Stimulated activated CD8-positive, alpha-beta memory T cell treated with anti-CD3 and anti-CD28 coated beads, Interleukin-7, amount 100 ng/mL, for 4 hours (primary cell): ENCODE results near the gene RABGAP1L.

Experiments used
- DNase-seq, 2 donors: peaks; one replicate each; pipeline ENCODE4 v3.0.0-alpha.2; 2020; ENCODE audit warnings: low read depth in 2 of 2

Gene RABGAP1L

DNA sequence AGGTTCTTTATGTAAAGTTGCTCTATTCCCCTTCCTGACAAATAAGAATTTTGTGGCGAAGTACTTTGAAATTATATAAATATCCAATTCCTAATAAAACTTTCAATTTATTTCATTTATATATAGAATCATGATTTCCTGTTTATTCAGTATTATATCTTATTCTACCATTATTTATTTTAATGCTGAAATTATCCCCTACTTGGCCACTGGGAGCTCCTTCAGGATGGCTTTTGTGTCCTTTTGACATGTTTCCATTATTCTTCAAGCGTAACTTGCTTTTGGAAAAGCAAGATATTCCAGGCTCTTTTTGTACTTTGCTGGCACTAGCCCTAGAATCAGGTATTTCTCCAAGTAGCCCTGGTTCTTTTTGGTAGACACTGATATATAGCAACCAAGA is 773.3 kb downstream of the RABGAP1L start:
- DNase-seq, result no peak

DNA sequence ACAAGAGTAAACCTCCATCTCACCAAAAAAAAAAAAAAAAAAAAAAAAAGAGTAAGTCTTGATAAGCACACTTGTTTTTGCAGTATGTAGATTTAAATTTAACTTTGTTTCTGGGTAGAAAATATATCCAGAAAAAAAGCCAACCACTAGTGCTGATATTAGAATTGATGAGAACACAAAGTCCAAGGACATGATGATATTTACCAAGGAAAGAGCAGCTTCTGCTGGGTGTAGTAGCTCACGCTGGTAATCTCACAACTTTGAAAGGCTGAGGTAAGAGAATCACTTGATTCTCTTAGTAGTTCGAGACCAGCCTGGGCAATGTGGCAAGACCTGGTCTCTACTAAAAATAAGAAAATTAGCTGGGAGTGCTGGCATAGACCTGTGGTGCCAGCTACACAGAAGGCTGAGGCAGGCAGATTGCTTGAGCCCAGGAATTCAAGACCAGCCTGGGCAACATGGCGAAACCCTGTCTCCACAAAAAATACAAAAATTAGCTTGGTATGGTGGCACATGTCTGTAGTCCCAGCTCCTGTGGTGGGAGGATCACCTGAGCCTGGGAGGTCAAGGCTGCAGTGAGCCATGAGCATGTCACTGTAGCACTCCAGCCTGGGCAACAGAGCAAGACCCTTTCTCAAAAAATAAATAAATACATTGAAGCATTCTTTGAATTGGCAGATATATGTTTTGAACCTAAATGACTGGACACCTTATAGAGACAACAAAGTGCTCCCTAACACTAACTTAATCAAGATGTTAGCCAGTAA is 776.8 kb downstream of the RABGAP1L start:
- DNase-seq, result no peak

DNA sequence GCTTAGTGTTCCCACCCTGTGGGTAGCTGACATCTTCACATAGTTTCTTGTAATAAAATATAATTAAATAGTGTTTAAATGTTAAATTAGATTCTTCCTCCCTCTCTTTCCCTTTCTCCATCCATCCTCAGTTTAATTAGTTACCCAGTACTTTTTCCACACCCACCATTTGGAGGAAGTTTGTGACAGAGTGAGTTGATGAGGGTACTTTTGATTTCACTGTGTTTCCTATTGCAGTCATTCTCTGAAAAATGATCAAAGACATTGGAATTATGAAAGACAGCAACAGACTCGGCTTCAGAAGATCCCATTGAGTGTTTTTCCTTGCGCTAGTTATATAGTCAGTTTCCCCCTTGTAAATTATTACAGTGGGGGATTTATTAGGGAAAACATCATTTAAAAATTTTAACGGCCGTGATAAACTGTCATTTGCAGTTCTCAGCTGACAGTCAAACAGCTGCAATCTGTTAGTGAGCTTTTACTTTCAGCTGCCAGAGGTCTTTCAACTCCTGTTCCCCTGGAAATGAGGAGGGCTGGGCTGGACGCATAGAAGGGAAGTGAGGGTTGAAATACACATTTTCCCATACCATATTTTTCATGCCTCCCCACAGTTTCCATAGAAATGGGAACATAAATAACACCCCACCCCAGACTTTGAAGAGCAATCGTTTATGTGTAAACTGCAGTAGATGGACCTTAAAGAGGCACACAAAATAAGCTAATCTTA is 779.1 kb downstream of the RABGAP1L start:
- no peak for DNase-seq

DNA sequence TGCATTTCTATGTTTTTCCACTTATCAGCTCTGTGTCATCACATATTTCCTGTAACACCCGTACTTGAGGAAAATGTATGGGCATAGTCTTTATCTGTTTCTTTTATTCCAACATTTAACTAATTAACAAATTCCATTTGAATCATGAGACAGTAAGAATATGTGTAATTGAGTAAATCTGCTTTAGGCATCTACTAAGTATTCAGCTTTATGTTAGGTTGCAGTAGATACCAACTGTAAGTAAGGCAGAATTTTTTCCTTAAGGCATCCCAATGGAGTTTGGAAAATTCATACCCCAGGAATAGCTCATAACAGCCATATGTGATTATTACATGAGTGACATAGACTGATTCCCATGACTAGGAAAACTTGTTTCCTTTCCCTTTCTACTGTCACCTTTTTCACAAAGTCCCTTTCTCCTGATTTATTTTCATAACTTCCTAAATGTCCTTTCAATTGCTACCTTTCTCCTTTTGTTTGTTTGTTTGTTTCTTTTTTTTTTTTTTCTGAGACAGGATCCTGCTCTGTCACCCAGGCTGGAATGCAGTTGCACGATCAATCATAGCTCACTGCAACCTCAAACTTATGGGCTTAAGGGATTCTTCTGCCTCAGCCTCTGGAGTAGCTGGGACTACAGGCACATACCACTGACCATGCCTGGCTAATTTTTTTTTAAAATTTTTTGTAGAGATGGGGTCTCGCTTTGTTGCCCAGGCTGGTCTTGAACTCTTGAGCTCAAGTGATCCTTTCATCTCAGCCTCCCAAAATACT is 780.6 kb downstream of the RABGAP1L start:
- no peak for DNase-seq

DNA sequence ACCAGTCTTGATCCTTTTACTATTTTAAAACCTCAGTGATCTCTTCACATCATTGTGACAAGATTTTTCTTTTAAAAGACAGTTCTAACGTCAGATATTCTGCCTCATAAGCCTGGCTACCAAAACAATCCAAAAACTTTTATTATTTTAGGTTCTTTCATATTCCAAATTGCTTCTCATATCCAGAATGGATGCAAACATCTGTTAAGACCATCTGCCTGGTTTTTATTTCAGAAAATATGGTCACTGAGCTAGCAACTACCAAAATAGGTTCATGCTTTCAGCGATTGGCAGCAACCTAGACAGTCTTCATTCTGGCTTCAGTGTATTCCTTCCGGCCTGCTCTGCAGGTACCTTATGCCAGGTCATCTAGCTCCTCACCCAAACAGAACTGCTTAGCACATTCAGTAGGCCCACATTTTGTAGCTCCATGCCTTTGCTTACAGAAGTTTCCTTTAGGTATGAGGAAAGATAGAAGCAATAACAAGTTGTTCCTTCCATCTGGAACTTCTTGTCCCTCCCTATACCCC is 781.4 kb downstream of the RABGAP1L start:
- DNase-seq, result no peak

DNA sequence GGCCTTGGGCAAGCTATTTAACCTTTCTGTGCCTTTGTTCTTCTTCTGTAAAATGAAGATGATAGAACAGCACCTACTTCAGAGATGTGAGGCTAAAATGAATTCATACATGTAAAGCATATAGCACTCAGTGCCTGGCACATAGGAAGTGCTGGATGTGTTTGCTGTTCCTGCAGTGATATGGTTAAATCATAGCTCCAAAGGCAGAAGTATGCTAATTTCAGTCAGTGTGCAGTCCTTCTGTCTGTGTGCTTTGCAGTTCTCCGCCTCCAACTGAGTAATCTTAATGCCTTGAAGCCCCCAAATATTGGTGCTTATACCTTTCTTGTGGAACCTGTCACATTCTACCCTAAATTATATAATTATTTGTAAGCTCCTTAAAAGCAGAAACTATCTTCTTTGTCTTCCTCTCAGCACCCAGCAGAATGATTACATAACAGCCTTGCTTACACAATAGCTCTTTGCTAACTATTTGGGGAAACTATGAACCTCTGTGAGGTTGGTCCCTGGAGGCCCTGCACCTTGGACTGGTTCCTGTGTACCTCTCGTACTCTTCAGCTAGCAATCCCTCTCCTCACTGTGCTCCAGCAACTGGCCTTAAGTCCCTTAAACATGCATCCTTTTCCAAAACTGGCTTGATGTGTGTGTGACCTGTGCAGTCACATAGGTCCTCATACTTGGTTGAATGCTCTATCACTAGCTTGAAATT is 783.4 kb downstream of the RABGAP1L start:
- DNase-seq, result no peak

DNA sequence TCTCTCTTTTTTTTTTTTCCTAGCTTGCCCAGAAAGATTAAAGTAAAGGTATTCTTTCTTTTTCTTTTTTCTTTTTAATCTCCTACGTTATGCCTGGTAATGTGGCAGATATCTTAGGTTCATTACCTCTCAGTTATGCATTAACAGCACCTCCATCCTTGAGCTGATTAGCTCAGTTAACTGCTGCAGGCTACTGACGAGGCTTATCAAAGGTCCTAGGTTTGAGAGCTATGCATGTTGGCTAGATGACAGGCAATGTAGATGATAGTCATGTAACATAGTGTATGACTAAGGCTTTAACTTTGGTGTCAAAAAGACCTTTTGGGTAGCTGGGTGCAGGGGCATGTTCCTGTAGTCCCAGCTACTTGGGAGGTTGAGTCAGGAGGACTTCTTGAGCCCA is 786.7 kb downstream of the RABGAP1L start:
- no peak for DNase-seq

DNA sequence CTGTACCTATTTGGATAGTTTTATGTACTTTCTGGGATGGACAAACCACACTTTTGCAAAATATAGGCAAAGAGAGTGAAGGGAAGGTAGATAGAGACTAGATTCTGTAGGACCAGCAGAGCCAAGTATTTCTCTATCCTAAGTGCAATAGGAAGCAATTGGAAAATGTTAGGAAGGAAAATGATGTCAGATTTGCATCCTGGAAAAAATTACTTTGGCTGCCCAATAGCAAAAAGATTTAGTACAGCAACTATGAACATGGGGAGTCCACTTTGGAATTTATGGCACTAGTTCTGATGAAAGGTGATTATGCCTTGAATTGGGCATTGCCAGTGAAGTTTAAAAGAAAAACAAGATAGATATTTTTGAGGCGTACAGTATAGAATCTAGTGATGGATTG is 789.7 kb downstream of the RABGAP1L start:
- no peak for DNase-seq

DNA sequence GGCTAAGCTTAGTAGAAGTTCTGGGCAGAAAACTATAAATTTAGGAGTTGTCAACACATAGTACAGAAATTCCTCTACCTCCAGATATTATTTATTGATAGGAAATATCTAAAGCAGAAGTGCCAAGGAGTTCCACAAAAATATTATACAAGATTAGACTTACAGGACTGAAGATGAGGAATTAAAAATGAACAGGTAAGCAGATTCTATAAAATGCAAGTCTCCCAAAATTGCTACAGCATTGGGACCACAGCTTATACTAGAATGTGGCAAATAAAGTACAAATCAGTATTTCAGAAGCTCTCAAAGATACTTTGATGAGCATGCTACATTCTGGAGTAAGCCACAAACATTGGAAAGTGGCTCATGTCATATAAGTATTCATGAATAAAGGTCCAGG is 790.3 kb downstream of the RABGAP1L start:
- DNase-seq, result no peak

DNA sequence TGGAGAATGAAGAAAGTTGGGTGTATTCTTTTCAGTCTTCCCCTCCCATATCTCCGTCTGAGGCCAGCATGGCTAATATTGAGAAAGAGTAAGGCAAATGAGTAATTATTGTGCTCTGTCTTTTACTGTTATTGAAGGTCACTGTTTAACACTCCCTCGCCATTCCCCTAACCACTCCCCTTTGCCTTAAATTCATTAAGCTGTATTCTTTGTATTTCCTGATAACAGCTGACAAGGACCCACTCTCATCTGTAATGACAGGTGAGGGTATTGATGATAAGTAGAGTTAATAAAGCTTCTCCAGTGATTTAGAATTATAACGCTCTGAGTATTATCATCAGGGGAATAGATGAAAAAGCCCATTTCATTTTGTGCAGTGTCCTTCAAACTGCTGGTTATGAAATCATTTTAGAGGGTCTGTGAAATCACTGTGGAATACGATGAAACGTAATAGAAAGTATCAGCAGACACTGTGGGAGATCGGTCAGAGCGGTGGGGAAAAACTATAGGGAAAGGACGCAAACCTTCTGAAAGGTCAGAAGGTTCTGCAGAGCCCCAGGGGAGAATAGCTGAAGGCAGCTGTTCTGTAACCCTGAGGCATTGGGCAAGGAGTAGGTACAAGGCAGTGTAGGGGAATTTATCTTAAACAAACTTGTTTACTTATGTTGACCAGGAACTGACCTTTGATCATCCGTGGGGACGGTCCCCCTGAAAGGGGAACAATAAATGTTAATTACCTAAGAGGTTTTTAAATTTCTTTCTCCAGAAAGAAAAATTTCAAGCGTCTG is 794.2 kb downstream of the RABGAP1L start:
- no peak for DNase-seq

DNA sequence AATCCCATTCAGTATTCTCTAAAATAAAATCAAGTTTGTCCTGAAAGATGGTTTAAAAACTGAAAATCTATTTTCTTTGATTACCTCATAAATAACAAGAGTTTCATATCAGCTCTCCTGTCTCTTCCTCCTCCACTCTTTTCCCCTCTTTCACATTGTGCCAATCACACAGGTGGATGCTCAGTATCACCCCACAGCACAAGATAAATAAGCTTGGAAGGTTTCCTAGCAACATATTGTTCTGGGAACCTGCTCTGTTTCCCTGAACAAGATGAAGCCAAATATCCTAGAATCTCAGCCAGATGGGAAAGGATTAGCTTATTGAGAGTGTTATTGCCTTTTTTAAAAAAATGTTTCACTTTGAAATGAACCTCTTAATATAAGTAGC is 794.7 kb downstream of the RABGAP1L start:
- no peak for DNase-seq

DNA sequence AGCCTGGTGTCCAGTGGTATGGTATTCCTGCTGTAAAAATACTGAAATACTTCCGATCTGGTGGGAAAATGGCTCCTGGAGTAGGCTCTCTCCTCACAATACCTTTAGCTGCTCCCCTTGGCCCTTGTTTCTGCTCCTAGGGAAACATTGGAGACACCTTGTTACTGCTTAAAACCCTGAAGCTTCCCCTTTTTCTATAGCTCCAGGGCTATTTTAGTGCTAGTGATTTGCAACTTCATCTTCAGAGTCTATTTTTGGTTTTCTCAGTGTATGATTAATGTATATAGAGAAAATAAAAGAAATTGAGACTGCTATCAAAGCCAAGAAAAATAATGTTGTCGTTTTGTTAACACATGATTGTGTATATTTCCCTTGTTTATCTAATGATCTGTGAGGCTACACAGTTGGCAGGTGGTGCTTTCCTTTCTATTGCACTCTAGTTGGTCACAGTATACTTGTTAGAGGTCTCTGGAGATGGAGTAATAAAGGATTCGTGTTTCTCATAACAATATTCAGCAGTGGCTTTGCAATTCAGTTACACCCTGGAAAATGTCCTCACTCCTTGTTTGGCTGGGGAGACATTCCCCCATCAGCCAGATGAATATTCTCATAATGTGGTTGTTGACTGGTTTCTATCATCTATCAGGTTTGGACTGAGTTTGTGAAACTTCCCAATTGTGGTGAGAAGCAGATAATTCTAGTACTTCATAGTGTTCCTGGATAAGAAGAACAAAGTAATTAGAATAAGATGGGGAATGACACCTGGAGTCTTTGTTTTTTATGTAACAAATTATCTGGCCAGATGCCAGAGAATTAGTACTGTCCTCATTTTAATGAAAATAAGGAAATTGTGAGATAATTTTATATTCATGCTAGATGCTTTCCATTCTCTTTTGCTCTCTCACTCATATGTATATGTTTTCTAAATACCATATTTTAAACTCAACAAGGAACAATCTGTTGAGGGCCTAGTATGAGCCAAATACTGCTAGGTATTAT is 795.6 kb downstream of the RABGAP1L start:
- DNase-seq, result no peak

DNA sequence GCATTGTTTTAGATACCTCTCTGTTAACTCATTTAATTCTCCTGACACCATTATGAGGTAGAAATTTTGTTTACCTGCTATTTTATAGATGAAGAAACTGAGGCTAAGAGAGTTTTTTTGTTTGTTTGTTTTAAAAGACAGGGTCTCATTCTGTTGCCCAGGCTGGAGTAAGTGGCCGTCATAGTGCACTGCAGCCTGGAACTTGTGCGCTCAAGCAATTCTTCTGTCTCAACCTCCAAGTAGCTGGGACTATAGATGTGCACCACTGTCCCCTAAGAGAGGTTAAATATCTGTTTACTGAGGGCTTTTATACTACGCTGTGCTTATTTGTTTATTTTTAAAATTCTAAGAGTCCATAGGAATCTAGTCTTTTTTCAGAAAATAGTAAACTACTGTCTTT is 796.8 kb downstream of the RABGAP1L start:
- DNase-seq, result no peak

DNA sequence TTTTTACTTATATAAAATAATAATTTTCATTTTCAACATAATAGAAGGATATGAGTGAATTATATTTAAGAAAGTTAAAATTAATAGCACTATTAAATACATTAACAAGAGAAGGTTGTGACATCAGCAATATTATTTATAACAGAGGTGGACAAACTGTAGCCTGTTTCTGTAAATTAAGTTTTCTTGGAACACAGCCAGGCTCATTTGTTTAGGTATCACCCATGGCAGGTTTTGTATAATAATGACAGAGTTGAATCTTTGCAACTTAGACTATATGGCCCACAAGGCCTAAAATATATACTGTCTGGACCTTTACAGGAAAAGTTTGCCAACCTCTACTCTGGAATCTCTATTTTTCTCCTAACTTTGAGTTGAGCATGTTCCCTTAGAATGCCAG is 797.7 kb downstream of the RABGAP1L start:
- no peak for DNase-seq

DNA sequence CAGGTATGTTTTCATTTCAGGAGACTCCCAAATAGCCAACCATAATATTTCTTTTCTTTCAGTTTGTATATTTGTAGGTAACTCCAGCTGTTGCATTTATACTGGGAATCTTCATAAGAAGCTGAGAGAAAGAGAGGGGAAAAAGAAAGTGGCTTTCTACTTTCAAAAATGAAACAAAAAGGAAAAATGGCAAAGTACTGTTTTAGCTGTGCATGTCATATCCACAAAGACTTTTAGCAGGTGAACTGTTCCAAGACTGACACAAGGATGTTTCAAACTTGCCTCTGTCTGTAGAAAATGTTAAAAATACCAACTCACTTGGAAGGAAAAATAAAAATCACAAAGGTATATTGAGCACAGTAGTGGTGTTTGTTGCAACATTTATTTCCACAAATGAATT is 798.5 kb downstream of the RABGAP1L start:
- DNase-seq, result no peak

DNA sequence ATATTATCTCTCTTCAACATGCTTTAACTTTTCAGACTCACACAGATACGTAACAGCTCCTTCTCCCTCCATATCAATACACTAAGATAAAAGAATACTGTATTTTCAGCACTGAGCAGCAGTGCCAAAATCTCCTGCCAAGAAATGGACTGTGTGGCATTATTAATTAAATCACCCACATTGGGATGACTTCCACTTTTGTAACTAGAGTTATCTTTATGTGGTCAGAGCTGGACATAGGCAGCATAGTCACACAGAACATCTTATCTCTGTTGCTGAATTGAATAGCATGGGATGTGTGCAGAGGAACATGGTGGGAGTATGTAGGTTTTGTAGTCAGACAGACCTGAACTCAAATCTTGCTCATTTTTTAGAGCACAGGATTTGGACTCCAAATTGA is 799.1 kb downstream of the RABGAP1L start:
- DNase-seq, result no peak

DNA sequence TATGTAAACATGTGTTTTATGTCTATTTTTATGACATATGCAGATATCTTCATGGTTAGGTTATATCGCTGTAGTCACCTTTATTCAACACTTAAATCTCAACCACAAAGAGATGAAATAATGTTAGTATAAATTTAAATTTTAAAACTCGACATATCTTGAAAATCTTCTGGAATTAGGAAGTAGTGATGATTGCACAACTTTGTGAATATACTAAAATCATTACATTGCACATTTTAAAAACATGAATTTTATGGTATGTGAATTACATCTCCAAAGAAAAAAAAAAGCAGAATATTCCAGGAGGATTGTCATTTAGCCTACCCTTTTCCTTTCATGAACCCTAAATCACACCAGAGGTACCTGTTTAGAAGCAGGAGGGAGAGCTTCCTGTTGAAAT is 801.0 kb downstream of the RABGAP1L start:
- no peak for DNase-seq

DNA sequence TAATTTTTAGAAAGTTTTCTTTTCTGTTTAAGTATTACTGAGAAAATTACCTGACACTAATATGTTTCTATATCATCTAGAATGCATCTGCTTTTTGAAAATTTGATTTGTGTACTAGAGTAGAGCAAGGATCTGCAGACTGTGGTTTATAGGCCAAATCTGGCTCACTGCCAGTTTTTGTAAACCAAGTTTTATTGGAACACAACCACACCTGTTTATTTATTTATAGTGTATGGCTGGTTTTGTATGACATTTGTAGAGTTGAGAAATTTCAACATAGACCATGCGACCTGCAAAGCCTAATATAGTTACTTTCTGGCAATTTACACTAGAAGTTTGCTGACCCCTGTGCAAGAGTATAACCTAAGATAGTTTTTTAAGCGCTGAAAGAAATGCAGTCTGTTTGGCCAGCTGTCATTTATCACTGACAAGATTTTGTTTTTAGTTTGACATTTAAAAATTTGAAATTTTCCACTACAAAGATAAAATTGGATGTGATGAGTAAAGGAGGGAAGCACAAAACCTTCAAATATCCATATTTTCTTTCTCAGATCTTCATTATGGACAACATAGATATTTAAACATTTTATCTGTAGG is 804.3 kb downstream of the RABGAP1L start:
- DNase-seq, result no peak

DNA sequence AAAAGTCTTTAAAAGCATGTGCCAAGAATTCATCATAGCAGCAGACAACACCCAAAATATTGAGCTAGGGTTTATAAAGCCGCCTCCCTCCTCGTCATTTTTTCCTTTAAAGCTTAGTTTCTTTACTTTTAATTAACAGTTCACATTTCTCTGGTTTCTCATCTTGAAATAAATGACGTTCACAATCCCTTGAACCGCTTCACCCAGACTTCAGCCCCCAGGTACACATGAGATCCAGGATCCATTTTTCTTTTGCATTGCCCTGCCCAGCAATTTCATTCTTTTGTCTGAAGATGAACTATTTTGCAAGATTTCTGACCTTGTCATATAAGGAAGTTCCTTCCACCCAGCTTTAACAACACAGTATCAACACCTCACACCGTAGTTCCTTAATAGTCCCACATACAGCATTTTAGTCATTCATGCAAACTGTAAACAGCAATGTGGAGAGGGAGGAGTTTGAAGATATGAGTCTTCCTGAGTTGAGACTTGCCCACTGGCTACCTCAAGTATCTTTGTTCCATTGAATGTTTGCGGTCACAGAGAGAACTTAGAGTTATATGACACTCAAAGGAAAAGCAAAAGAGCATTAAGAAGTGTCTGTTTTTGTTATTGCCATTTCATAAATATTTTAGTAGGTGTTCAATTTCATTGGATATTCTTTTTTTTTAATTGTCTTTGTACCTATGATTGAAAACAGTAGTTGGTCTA is 805.1 kb downstream of the RABGAP1L start:
- no peak for DNase-seq
